K562 (cell line): Measurements from ENCODE around the gene TPBGL. TPM values are rescaled to one million over a fixed set of nuclear protein-coding genes. Genes with fewer than 3 reads are reported as not detected.
A peak's percentile ranks its signal among the peaks of the same experiment; 100 is the strongest.

Experiments used
- HEY1 ChIP-seq: fragments of 250-450 bp; sonication (Bioruptor Pico); IDR thresholded peaks from 2 replicates; pipeline ENCODE4 v1.5.0; 2020; ENCODE audit warnings: mild to moderate bottlenecking, moderate library complexity, borderline replicate concordance
- JUND ChIP-seq, 2 experiments: IDR thresholded peaks; 2 replicates in 1 of 2; 3 replicates in 1 of 2; pipeline ENCODE4 v1.6.1; 2011; ENCODE audit warnings: borderline replicate concordance in 2 of 2, low read depth in 2 of 2, low read length in 2 of 2, improper control_type of control experiment in 1 of 2, missing biosample characterization in 1 of 2, missing genetic modification characterization in 1 of 2, missing genetic modification reagents in 1 of 2
- MCM3 ChIP-seq: fragments of 450-650 bp; IDR thresholded peaks from 2 replicates; pipeline ENCODE4 v1.6.1; 2016
- PHB ChIP-seq: fragments of 250-450 bp; sonication (Bioruptor Pico); IDR thresholded peaks from 2 replicates; pipeline ENCODE4 v1.5.0; 2021
- RAD21 ChIP-seq, 2 experiments: fragments of 250-450 bp in 1 of 2; fragments of 450-650 bp in 1 of 2; sonication (Bioruptor Pico) in 1 of 2; formaldehyde crosslinking in 1 of 2; IDR thresholded peaks in 1 of 2; conservative IDR thresholded peaks in 1 of 2; 2 replicates each; pipeline versions ENCODE4 v1.4.0 to v1.8.0; 2020 to 2022; ENCODE audit warnings: mild to moderate bottlenecking in 2 of 2, moderate library complexity in 1 of 2
- SNRNP70 ChIP-seq: fragments of 200-400 bp; formaldehyde crosslinking; optimal IDR thresholded peaks from 2 replicates; pipeline ENCODE3; 2017; ENCODE audit warnings: low read depth, low read length
- polyA plus RNA-seq, 8 experiments: library from polyadenylated mRNA; depleted of rRNA in 4 of 8; stranded (reverse) in 5 of 8; unstranded in 3 of 8; fragments of >200 nt; fragmentation: Nextera tagmentation in 2 of 8; fragmentation: Illumina TruSeq in 1 of 8; extraction: Ambion mirVana in 2 of 8; extraction: Trizol in 1 of 8; gene quantifications; 2 replicates each; pipeline versions ENCODE4 v1.2.1 to v1.2.3, GENCODE V29; 2011 to 2014; ENCODE audit warnings: inconsistent platforms in 1 of 8, missing spikeins in 1 of 8
- total RNA-seq, 7 experiments: library from RNA; depleted of rRNA in 6 of 7; stranded (reverse); fragments of >200 nt in 6 of 7; fragmentation: Illumina TruSeq in 2 of 7; extraction: Trizol in 2 of 7; gene quantifications; 2 replicates each; pipeline versions ENCODE4 v1.2.1 to v1.2.3, GENCODE V29; 2011 to 2021; ENCODE audit warnings: low replicate concordance in 1 of 7
- TF ChIP-seq, protein P1 (sequence below), 2 experiments: fragments of 450-650 bp in 1 of 2; sonication (generic) in 1 of 2; formaldehyde crosslinking in 1 of 2; IDR thresholded peaks; 2 replicates each; pipeline versions ENCODE4 v1.7.1 to v1.9.0; 2016 to 2022; ENCODE audit warnings: inconsistent platforms in 1 of 2, mild to moderate bottlenecking in 1 of 2, missing genetic modification reagents in 1 of 2
- TF ChIP-seq, protein P2 (sequence below), 2 experiments: fragments of 450-650 bp; formaldehyde crosslinking in 1 of 2; IDR thresholded peaks; 2 replicates each; pipeline versions ENCODE4 v1.4.0 to v1.6.1; 2014 to 2020; ENCODE audit warnings: mild to moderate bottlenecking in 2 of 2, borderline replicate concordance in 1 of 2, low read depth in 1 of 2

The TPBGL gene
- total and polyA plus RNA-seq, 9 of the 15 experiments (the other 6 are each of a cell fraction or from before 2014, with no cell fraction given), result 0.04 to 0.11 (median 0.06) TPM; not detected in 6

DNA sequence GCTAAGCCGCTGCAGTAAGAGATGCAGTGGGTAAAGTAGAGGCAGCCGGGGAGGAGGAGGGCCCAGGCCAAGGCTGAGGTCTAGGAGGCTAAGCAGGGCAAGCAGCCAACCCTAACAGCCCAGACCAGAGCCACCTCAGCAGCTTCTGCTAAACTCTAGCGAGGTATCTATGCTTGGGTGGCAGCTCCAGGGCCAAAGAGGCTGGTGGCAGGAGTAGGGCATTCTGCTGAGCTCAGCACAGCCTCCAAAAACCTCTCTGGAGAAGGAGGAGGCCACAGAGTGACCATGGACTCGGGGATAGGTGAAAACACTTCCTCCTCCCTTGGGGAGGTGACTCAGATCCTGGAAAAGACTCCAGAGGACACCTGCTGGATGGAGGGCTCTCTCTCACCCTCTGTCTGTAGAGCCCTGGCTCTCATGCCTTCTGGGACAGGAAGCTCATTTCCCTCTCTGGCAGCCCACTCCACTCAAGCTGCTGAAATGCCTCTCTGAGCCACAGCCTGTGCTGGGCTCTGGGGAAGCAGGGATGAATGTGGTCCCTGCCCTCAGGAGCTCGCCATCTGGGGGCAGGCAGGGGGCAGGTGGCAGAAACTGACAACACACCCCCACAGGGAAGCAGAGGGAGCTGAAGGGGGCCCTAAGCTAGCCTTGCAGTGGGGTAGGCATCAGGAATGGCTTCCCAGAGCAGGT, 16.5 kb upstream of the TPBGL start (continued):
- TF ChIP-seq, protein P1, sequence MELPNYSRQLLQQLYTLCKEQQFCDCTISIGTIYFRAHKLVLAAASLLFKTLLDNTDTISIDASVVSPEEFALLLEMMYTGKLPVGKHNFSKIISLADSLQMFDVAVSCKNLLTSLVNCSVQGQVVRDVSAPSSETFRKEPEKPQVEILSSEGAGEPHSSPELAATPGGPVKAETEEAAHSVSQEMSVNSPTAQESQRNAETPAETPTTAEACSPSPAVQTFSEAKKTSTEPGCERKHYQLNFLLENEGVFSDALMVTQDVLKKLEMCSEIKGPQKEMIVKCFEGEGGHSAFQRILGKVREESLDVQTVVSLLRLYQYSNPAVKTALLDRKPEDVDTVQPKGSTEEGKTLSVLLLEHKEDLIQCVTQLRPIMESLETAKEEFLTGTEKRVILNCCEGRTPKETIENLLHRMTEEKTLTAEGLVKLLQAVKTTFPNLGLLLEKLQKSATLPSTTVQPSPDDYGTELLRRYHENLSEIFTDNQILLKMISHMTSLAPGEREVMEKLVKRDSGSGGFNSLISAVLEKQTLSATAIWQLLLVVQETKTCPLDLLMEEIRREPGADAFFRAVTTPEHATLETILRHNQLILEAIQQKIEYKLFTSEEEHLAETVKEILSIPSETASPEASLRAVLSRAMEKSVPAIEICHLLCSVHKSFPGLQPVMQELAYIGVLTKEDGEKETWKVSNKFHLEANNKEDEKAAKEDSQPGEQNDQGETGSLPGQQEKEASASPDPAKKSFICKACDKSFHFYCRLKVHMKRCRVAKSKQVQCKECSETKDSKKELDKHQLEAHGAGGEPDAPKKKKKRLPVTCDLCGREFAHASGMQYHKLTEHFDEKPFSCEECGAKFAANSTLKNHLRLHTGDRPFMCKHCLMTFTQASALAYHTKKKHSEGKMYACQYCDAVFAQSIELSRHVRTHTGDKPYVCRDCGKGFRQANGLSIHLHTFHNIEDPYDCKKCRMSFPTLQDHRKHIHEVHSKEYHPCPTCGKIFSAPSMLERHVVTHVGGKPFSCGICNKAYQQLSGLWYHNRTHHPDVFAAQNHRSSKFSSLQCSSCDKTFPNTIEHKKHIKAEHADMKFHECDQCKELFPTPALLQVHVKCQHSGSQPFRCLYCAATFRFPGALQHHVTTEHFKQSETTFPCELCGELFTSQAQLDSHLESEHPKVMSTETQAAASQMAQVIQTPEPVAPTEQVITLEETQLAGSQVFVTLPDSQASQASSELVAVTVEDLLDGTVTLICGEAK (IDR thresholded peaks at IDR 0.05), result no peak
- TF ChIP-seq, protein P1 (CRISPR knock-in tag; IDR thresholded peaks at IDR 0.05), result no peak
- TF ChIP-seq JUND (IDR thresholded peaks at IDR 0.05; ENCODE audit: borderline replicate concordance, low read depth, low read length) (0 out of 2 replicates have a peak, but pooled peaks have one; percentile 4), JUND (tag; IDR thresholded peaks at IDR 0.05; ENCODE audit: borderline replicate concordance, low read depth, low read length) (no peak), RAD21 (CRISPR knock-in tag; conservative IDR thresholded peaks at IDR 0.05 in 1 of 2, IDR thresholded peaks at IDR 0.05 in 1 of 2) (peak in 1 of 2 experiments; percentile 53; a peak in 3 of 4 replicates), PHB (no peak), MCM3 (no peak), SNRNP70 (no peak), HEY1 (CRISPR knock-in tag) (no peak)
- TF ChIP-seq, protein P2, sequence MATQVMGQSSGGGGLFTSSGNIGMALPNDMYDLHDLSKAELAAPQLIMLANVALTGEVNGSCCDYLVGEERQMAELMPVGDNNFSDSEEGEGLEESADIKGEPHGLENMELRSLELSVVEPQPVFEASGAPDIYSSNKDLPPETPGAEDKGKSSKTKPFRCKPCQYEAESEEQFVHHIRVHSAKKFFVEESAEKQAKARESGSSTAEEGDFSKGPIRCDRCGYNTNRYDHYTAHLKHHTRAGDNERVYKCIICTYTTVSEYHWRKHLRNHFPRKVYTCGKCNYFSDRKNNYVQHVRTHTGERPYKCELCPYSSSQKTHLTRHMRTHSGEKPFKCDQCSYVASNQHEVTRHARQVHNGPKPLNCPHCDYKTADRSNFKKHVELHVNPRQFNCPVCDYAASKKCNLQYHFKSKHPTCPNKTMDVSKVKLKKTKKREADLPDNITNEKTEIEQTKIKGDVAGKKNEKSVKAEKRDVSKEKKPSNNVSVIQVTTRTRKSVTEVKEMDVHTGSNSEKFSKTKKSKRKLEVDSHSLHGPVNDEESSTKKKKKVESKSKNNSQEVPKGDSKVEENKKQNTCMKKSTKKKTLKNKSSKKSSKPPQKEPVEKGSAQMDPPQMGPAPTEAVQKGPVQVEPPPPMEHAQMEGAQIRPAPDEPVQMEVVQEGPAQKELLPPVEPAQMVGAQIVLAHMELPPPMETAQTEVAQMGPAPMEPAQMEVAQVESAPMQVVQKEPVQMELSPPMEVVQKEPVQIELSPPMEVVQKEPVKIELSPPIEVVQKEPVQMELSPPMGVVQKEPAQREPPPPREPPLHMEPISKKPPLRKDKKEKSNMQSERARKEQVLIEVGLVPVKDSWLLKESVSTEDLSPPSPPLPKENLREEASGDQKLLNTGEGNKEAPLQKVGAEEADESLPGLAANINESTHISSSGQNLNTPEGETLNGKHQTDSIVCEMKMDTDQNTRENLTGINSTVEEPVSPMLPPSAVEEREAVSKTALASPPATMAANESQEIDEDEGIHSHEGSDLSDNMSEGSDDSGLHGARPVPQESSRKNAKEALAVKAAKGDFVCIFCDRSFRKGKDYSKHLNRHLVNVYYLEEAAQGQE (IDR thresholded peaks at IDR 0.05; ENCODE audit: borderline replicate concordance), result peak; percentile 30; the same call in 1 of the 2 replicates
- TF ChIP-seq, protein P2 (CRISPR knock-in tag; IDR thresholded peaks at IDR 0.05; ENCODE audit: low read depth), result no peak
